Glutamatergic neuron (in vitro differentiated cells): Measurements from ENCODE around the gene CAPN8. TPM values are rescaled to one million over a fixed set of nuclear protein-coding genes. Genes with fewer than 3 reads are reported as not detected.

Source experiments
- DNase-seq: peaks from one replicate; pipeline ENCODE4 v3.0.0; 2022
- H3K27ac Mint-ChIP-seq: one replicate; pipeline ENCODE4 v1.8.0; 2020; ENCODE audit warnings: mild to moderate bottlenecking, mixed read lengths, inconsistent platforms; ENCODE audit not compliant: unreplicated experiment
- H3K27me3 Mint-ChIP-seq: one replicate; pipeline ENCODE4 v1.8.0; 2020; ENCODE audit warnings: mild to moderate bottlenecking, moderate library complexity, mixed read lengths, inconsistent platforms; ENCODE audit not compliant: unreplicated experiment
- H3K36me3 Mint-ChIP-seq: one replicate; pipeline ENCODE4 v1.8.0; 2020; ENCODE audit warnings: mild to moderate bottlenecking, mixed read lengths, inconsistent platforms; ENCODE audit not compliant: unreplicated experiment
- H3K4me1 Mint-ChIP-seq: one replicate; pipeline ENCODE4 v1.8.0; 2020; ENCODE audit warnings: mild to moderate bottlenecking, low read depth, mixed read lengths, inconsistent platforms; ENCODE audit not compliant: unreplicated experiment
- H3K4me3 Mint-ChIP-seq: one replicate; pipeline ENCODE4 v1.8.0; 2020; ENCODE audit warnings: mild to moderate bottlenecking, mixed read lengths, inconsistent platforms; ENCODE audit not compliant: unreplicated experiment
- H3K9me3 Mint-ChIP-seq: one replicate; pipeline ENCODE4 v1.8.0; 2020; ENCODE audit warnings: mild to moderate bottlenecking, moderate library complexity, mixed read lengths, inconsistent platforms; ENCODE audit not compliant: unreplicated experiment
- total RNA-seq: library from RNA; stranded (reverse); fragmentation: NEBNext Ultra II Directional; extraction: Animal tissue kit (Norgen Biotek cat#: 25700); gene quantifications from one replicate; pipeline ENCODE4 v1.2.1, GENCODE V29; 2021; ENCODE audit not compliant: unreplicated experiment
- TF ChIP-seq, protein P1 (sequence below): fragments of 200-600 bp; sonication (generic); IDR thresholded peaks from one replicate; pipeline ENCODE4 v1.5.0; 2021; ENCODE audit not compliant: partially characterized antibody, unreplicated experiment

Gene CAPN8
- total RNA-seq, 1 donor from 2014 or later, result not detected

DNA sequence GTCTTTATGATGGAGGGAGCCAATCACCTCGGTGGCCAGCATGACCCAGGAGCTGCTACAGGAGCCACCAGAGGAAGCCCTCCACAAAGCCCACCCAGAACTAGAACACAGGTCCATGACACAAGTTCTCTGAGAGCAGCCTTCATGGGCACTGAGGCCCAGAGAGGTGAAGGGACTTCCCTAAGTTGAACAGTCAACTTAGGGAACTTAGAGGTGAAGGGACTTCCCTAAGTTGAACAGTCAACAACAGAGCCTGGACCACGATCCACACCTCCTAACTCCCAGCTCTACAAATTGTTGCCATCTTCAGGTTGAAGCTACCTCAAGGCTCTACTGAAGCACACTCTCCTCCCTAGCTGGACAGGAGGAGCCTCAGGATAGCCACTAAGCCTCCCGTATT lies 139.5 kb downstream of the CAPN8 start:
- Mint-ChIP-seq H3K4me3 (no peak overlapping the region), H3K27me3 (peaks cover 3% of the 10 kb centered on the region), H3K27ac (no peak overlapping the region)

GRCh38 chr1:223525546-223525945 lies 140.0 kb downstream of the CAPN8 start:
- no peak for DNase-seq
- Mint-ChIP-seq H3K4me1 (no peaks in the 10 kb centered on the region), H3K27me3 (peaks cover 3% of the 10 kb centered on the region), H3K9me3 (no peaks in the 10 kb centered on the region), H3K27ac (no peak overlapping the region), H3K4me3 (no peak overlapping the region), H3K36me3 (no peaks in the 10 kb centered on the region)
- TF ChIP-seq, protein P1, sequence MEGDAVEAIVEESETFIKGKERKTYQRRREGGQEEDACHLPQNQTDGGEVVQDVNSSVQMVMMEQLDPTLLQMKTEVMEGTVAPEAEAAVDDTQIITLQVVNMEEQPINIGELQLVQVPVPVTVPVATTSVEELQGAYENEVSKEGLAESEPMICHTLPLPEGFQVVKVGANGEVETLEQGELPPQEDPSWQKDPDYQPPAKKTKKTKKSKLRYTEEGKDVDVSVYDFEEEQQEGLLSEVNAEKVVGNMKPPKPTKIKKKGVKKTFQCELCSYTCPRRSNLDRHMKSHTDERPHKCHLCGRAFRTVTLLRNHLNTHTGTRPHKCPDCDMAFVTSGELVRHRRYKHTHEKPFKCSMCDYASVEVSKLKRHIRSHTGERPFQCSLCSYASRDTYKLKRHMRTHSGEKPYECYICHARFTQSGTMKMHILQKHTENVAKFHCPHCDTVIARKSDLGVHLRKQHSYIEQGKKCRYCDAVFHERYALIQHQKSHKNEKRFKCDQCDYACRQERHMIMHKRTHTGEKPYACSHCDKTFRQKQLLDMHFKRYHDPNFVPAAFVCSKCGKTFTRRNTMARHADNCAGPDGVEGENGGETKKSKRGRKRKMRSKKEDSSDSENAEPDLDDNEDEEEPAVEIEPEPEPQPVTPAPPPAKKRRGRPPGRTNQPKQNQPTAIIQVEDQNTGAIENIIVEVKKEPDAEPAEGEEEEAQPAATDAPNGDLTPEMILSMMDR, result no peak

More for the DNA sequence above, 139.5 kb downstream of the CAPN8 start:
- TF ChIP-seq, protein P1, result no peak
- no peak for DNase-seq
- Mint-ChIP-seq H3K4me1 (no peaks in the 10 kb centered on the region), H3K9me3 (no peaks in the 10 kb centered on the region), H3K36me3 (no peaks in the 10 kb centered on the region)

DNA sequence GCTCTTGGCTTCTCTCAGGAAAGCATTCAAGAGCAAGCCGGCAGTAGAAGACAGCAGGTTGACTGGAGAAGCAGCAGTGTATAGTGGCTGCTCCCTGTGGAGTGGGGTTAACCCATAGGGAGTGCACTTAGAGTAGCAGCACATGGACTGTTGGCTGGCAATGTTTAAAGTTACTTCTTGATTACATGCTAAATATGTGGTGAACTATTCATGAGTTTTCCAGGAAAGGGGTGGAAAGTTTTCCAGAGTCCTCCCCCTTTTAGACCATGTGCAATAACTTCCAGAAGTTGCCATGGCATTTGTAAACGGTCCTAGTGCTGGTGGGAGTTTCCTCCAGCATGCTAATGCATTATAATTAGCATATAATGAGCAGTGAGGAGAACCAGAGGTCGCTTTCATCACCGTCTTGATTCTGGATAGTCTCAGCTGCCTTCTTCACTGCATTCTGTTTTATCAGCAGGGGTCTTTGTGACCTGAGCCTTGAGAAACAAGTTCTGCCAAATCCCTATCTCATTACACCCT lies 140.5 kb downstream of the CAPN8 start:
- DNase-seq, result no peak
- peaks cover 2% of the 10 kb centered on the region for H3K9me3 Mint-ChIP-seq
- no peak overlapping the region for H3K4me3 Mint-ChIP-seq
- H3K36me3 Mint-ChIP-seq, result no peaks in the 10 kb centered on the region
- H3K27ac Mint-ChIP-seq, result no peak overlapping the region
- TF ChIP-seq, protein P1, result no peak
- H3K27me3 Mint-ChIP-seq, result peaks cover 3% of the 10 kb centered on the region
- no peaks in the 10 kb centered on the region for H3K4me1 Mint-ChIP-seq

DNA sequence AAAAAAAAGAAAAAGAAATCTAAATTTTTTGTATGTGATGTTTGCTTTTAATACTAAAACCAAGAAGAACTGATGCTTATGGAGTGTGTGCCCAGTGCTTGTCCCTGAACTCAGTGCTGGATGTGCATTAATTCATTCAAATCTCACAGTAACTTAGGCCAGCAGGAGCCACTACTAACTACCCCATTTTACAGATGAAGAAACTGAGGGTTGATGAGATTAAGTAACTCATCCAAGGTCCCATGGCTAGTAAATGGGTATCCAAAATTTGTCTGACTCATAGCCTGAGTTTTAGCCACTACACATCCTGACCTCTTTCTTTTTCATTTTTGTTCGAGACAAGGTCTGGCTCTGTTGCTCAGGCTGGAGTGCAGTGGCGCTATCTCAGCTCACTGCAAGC lies 144.4 kb downstream of the CAPN8 start:
- H3K27ac Mint-ChIP-seq, result no peak overlapping the region
- peaks cover 4% of the 10 kb centered on the region for H3K27me3 Mint-ChIP-seq
- TF ChIP-seq, protein P1, result no peak
- DNase-seq, result no peak
- no peak overlapping the region for H3K4me3 Mint-ChIP-seq
- H3K4me1 Mint-ChIP-seq, result peaks cover 3% of the 10 kb centered on the region
- H3K36me3 Mint-ChIP-seq, result no peaks in the 10 kb centered on the region
- H3K9me3 Mint-ChIP-seq, result peaks cover 3% of the 10 kb centered on the region

DNA sequence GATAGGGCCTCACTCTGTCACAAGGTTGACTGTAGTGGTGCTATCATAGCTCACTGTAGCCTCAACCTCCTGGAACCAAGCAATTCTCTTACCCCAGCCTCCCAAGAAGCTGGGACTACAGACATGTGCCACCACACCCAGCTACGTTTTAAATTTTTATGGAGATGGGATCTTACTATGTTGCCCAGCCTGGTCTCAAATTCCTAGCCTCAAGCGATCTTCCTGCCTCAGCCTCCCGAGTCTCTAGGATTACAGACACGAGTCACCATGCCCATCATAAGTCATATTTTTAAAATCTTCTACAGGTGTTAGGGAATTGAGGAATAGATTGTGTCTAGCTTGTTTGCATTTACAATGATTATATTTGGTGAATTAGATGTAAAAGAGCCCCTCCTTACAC lies 145.3 kb downstream of the CAPN8 start:
- H3K4me3 Mint-ChIP-seq, result no peak overlapping the region
- TF ChIP-seq, protein P1, result no peak
- no peaks in the 10 kb centered on the region for H3K36me3 Mint-ChIP-seq
- H3K27ac Mint-ChIP-seq, result no peak overlapping the region
- H3K4me1 Mint-ChIP-seq, result peaks cover 5% of the 10 kb centered on the region
- DNase-seq, result no peak
- peaks cover 3% of the 10 kb centered on the region for H3K9me3 Mint-ChIP-seq
- H3K27me3 Mint-ChIP-seq, result peaks cover 2% of the 10 kb centered on the region
